ENCODE data around the gene PABPC4L.
"Not testable (repeated sequence)": the region's sequence is repeated elsewhere in the genome, so short reads cannot be mapped to it uniquely, and the experiment has no call there.

The PABPC4L gene

DNA sequence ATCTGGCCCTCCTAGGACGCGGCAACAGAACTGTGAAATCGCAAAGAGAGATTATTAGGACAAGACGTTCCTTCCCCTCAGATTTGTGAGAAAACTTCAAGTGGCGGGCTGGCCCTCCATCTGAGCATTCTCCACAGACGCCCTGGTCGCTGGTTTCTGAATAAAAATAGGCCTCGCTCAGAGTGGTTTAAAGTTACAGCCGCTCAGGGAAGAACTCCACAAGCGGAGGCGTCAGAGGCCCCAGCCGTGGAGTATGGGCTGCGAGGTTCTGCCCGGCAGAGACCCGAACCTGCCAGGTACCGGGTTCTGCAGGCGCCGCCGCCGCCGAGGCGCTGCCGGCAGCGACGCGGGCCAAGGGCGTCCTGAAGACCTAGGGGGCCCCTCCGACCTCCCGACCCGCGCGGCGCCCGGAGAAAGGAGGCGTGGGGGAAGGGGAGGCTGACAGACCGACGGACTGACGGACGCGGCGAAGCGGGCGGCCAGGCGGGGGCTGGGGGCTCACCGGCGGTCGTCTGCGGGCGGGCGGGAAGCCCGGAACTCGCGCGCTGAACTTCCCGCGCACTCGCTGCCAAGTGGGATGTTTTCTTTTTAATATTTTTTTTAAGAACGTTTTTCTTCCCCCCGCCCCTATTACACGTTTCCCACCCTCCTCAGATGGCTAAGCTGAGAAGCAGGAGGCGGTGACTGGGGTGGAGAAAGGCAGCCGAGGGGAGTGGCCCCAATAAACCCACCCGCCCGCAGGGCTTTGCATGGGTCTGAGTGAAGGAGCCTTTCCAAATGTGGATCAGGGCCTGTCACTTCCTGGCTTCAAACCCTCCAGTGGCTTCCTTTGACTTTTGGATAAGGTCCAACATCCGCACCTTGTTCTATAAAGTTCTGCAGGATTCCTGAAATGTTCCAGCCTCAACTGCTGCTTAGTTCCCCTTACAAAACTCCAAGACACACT lies at the start of gene PABPC4L:
TSS of gene PABPC4L (minus strand) at position 574 of the 946 bp plus-strand sequence. CDS start 770 bp downstream, outside the sequence.
- no peak for TF ChIP-seq CTCF (IDR thresholded peaks at IDR 0.05; ENCODE audit: low read depth, low read length)
- peak within 1 kb of the TSS; percentile 46 to 49 for H3K4me3 ChIP-seq (replicated peaks in 1 of 2; ENCODE audit: low read depth in 2 of 2, low read length in 2 of 2)
- peak; percentile 20 to 78 for DNase-seq (ENCODE audit: low read depth in 2 of 2)

- DNase-seq (ENCODE audit: low read depth in 2 of 2) = no peak
- no peak for TF ChIP-seq CTCF (IDR thresholded peaks at IDR 0.05; ENCODE audit: low read depth, low read length)
- no peak overlapping the region for H3K4me3 ChIP-seq (replicated peaks in 1 of 2; ENCODE audit: low read depth in 2 of 2, low read length in 2 of 2)
Observed at GRCh38 chr4:134251322-134251721, 49.7 kb upstream of the PABPC4L start.

GRCh38 chr4:134243742-134244713 lies 42.4 kb upstream of the PABPC4L start:
- no peak overlapping the region for H3K4me3 ChIP-seq (replicated peaks in 1 of 2; ENCODE audit: low read depth in 2 of 2, low read length in 2 of 2)
- TF ChIP-seq CTCF (IDR thresholded peaks at IDR 0.05; ENCODE audit: low read depth, low read length) = no peak
- DNase-seq (ENCODE audit: low read depth in 2 of 2) = no peak

- no peak for DNase-seq (ENCODE audit: low read depth in 2 of 2)
- no peak overlapping the region for H3K4me3 ChIP-seq (replicated peaks in 1 of 2; ENCODE audit: low read depth in 2 of 2, low read length in 2 of 2)
- TF ChIP-seq CTCF (IDR thresholded peaks at IDR 0.05; ENCODE audit: low read depth, low read length) = no peak
Observed at GRCh38 chr4:134219043-134219442, 17.5 kb upstream of the PABPC4L start.

GRCh38 chr4:134216411-134216810 lies 14.8 kb upstream of the PABPC4L start:
- no peak overlapping the region for H3K4me3 ChIP-seq (replicated peaks in 1 of 2; ENCODE audit: low read depth in 2 of 2, low read length in 2 of 2)
- no peak for TF ChIP-seq CTCF (IDR thresholded peaks at IDR 0.05; ENCODE audit: low read depth, low read length)
- peak in 1 of 2 donors; percentile 23 for DNase-seq (ENCODE audit: low read depth in 2 of 2)

- H3K4me3 ChIP-seq (replicated peaks in 1 of 2; ENCODE audit: low read depth in 2 of 2, low read length in 2 of 2) = no peak overlapping the region
- no peak for TF ChIP-seq CTCF (IDR thresholded peaks at IDR 0.05; ENCODE audit: low read depth, low read length)
- peak in 1 of 2 donors; percentile 5 for DNase-seq (ENCODE audit: low read depth in 2 of 2)
Observed at GRCh38 chr4:134215620-134216344, 14.2 kb upstream of the PABPC4L start.

GRCh38 chr4:134207955-134208354 lies 6.4 kb upstream of the PABPC4L start:
- H3K4me3 ChIP-seq (replicated peaks in 1 of 2; ENCODE audit: low read depth in 2 of 2, low read length in 2 of 2); DNase-seq (ENCODE audit: low read depth in 2 of 2): not testable (repeated sequence)

Data from cardiac fibroblast (primary cell).